Chondrocyte (in vitro differentiated cells): Measurements from ENCODE around the gene RNF14. TPM values are rescaled to one million over a fixed set of nuclear protein-coding genes. Genes with fewer than 3 reads are reported as not detected.

ENCODE experiments used
- DNase-seq: peaks from one replicate; pipeline ENCODE4 v3.0.0; 2021; ENCODE audit warnings: mixed read lengths, low spot score
- H3K27ac Mint-ChIP-seq: one replicate; pipeline ENCODE4 v1.8.0; 2021; ENCODE audit warnings: mild to moderate bottlenecking, moderate library complexity, mixed read lengths; ENCODE audit not compliant: unreplicated experiment
- H3K27me3 Mint-ChIP-seq: 2 replicates; pipeline ENCODE4 v1.8.0; 2021; ENCODE audit warnings: low read depth, mixed read lengths
- H3K36me3 Mint-ChIP-seq: 2 replicates; pipeline ENCODE4 v1.8.0; 2021; ENCODE audit warnings: low read depth, mixed read lengths
- H3K4me1 Mint-ChIP-seq: 2 replicates; pipeline ENCODE4 v1.8.0; 2021; ENCODE audit warnings: low read depth, mild to moderate bottlenecking, mixed read lengths
- H3K4me3 Mint-ChIP-seq: one replicate; pipeline ENCODE4 v1.8.0; 2021; ENCODE audit warnings: mild to moderate bottlenecking, moderate library complexity, mixed read lengths; ENCODE audit not compliant: unreplicated experiment
- H3K9me3 Mint-ChIP-seq: 2 replicates; pipeline ENCODE4 v1.8.0; 2021; ENCODE audit warnings: low read depth, mixed read lengths
- total RNA-seq: library from RNA; stranded (reverse); gene quantifications from 3 replicates; pipeline ENCODE4 v1.2.1, GENCODE V29; 2021
- TF ChIP-seq, protein P1 (sequence below): fragments of 200-600 bp; sonication (generic); IDR thresholded peaks from 2 replicates; pipeline ENCODE4 v1.5.0; 2021; ENCODE audit warnings: antibody characterized with exemption, mild to moderate bottlenecking, moderate library complexity

The RNF14 gene
- total RNA-seq, 1 donor from 2014 or later: 83.6 TPM

DNA sequence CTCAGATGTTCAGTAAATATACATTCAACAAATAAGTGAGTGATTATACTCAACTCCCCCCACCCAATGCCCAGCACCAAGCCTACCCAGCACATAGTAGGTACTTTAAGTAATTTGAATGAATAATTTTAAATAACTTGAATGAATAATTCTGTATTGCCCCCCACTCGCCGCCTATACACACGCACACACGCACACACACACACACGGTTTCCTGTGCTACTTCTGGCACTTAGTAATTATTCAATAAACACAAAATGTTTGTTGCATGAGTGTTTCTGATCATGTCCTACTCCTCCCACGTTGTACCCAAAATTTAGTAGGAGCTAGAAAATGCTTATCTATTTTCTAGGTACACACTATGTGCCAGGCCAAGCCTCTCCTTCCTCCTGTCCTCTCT lies 27.1 kb upstream of the RNF14 start:
- H3K4me3 Mint-ChIP-seq: no peak overlapping the region
- H3K9me3 Mint-ChIP-seq: no peaks in the 10 kb centered on the region
- H3K4me1 Mint-ChIP-seq: peaks cover 23% of the 10 kb centered on the region
- peak overlapping the region; percentile 13 for H3K27ac Mint-ChIP-seq
- TF ChIP-seq, protein P1, sequence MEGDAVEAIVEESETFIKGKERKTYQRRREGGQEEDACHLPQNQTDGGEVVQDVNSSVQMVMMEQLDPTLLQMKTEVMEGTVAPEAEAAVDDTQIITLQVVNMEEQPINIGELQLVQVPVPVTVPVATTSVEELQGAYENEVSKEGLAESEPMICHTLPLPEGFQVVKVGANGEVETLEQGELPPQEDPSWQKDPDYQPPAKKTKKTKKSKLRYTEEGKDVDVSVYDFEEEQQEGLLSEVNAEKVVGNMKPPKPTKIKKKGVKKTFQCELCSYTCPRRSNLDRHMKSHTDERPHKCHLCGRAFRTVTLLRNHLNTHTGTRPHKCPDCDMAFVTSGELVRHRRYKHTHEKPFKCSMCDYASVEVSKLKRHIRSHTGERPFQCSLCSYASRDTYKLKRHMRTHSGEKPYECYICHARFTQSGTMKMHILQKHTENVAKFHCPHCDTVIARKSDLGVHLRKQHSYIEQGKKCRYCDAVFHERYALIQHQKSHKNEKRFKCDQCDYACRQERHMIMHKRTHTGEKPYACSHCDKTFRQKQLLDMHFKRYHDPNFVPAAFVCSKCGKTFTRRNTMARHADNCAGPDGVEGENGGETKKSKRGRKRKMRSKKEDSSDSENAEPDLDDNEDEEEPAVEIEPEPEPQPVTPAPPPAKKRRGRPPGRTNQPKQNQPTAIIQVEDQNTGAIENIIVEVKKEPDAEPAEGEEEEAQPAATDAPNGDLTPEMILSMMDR: no peak
- H3K27me3 Mint-ChIP-seq: no peaks in the 10 kb centered on the region
- peaks cover 9% of the 10 kb centered on the region for H3K36me3 Mint-ChIP-seq
- no peak for DNase-seq

DNA sequence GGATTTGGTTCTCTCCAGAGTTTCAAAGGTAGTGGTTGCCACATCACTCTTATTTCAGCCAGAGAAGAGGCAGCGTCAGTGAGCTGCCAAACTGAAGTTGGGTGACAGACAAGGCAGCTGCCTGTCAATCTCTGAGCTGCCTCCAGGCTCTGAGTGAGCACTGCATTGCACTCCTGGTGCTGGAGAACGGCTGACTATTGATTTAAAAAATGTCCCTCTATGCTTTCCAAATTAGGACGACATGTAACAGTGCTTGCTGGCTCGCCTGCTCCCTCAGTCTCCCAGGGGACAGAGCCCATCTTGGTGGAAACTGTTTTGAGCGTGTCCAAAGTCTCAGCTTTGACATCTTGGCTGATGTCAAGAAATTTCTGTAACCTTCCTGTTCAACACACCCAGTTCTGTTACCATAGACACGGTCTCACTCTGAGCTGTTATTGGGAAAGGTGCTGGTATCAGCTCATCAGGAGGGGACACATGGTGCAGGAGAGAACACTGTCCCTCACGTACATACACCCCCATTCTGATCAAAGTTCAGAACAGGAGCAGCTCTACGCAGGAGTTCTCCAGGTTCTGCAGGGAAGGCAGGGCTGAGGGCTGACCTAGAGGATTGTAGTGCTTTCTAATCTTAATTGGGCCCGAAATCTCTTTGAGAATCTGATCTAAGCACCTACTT lies 26.6 kb upstream of the RNF14 start:
- H3K9me3 Mint-ChIP-seq: no peaks in the 10 kb centered on the region
- H3K36me3 Mint-ChIP-seq: peaks cover 9% of the 10 kb centered on the region
- TF ChIP-seq, protein P1: no peak
- no peak overlapping the region for H3K4me3 Mint-ChIP-seq
- DNase-seq: no peak
- H3K4me1 Mint-ChIP-seq: peaks cover 23% of the 10 kb centered on the region
- no peaks in the 10 kb centered on the region for H3K27me3 Mint-ChIP-seq
- peak overlapping the region; percentile 13 for H3K27ac Mint-ChIP-seq

DNA sequence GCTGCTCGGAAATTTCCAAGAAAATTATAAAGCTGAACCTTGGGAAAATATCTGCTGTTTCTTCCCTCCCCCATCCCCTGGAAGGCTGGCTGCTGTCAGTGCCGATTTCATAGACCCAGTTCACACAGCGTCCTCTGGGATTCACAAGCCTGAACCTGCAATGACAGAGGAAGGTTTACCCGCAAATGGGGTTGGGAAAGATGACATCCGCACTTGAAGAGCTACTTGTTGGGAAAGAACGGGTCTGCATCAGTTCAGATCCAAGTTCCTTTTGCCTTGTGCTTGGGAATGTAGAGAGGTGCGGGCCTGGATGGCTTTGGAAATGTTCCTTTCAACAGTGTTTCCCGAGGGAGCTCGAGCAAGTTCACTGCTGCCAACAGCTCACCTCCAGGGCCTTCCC lies 24.8 kb upstream of the RNF14 start:
- Mint-ChIP-seq H3K36me3 (peaks cover 9% of the 10 kb centered on the region), H3K27ac (no peak overlapping the region), H3K4me1 (peaks cover 23% of the 10 kb centered on the region), H3K27me3 (no peaks in the 10 kb centered on the region), H3K9me3 (no peaks in the 10 kb centered on the region), H3K4me3 (no peak overlapping the region)
- TF ChIP-seq, protein P1: no peak
- no peak for DNase-seq

DNA sequence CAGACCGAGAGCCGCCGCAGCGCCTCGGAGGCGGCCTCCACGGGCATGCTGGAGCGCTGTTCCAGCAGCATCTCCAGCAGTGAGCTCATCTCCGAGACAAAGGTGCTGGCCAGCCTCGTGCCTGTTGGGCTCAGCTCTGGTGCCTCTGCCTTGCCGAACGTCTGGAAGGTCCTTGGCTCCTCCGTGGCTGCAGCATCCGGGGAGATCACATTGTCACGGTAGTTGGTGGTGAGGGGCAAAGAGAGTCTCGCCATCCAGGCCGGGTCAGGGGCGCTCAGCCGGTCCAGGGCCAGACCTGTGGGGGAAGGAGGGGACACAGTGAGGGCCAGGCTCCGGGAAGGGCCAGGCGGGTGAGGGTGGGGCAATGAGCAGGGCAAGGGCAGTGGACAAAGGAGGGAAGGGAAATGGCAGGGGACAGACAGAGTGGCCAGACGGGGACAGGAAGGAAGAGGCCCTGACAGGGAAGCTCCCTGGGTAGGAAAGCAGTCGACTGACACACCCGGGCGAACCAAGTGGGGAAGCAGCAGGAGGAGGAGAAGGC lies 23.3 kb upstream of the RNF14 start:
- H3K27me3 Mint-ChIP-seq: no peaks in the 10 kb centered on the region
- no peak overlapping the region for H3K27ac Mint-ChIP-seq
- peaks cover 21% of the 10 kb centered on the region for H3K4me1 Mint-ChIP-seq
- DNase-seq: no peak
- no peaks in the 10 kb centered on the region for H3K9me3 Mint-ChIP-seq
- TF ChIP-seq, protein P1: no peak
- no peak overlapping the region for H3K4me3 Mint-ChIP-seq
- peaks cover 2% of the 10 kb centered on the region for H3K36me3 Mint-ChIP-seq

DNA sequence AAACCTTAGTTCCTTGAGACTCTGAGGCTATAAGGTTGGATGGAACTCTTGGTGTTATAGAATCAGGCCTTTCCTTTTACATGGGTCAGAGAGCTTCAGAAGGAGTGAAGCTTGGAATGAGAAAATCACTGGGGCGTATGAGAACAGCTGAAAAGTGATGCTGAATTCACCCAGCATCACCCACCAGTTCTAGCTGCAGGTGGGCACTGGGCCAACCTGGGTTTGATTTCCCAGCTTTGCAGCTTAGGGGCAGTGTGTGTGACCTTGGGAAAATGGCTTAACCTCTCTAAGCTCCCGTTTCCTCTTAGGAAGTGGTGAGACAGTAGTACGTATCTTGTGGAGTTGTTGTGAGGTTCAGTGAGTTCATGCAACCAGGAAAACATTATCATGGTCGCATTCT lies 21.6 kb upstream of the RNF14 start:
- Mint-ChIP-seq H3K36me3 (no peaks in the 10 kb centered on the region), H3K27ac (no peak overlapping the region), H3K4me3 (no peak overlapping the region), H3K27me3 (peaks cover 8% of the 10 kb centered on the region), H3K9me3 (no peaks in the 10 kb centered on the region), H3K4me1 (peaks cover 6% of the 10 kb centered on the region)
- TF ChIP-seq, protein P1: no peak
- DNase-seq: no peak
